T-helper 17 cell (primary cell): ENCODE data around the gene VPS37C. TPM values are rescaled to one million over a fixed set of nuclear protein-coding genes. Genes with fewer than 3 reads are reported as not detected.
"Not testable (repeated sequence)": the region's sequence is repeated elsewhere in the genome, so short reads cannot be mapped to it uniquely, and the experiment has no call there.

Source experiments
- ATAC-seq: fragments of 150-1000 bp; cut with Tn5 transposase; 2 replicates; pipeline ENCODE4 v1.10.0; 2021; ENCODE audit warnings: mild to moderate bottlenecking, moderate library complexity
- DNase-seq, 3 donors: peaks; one replicate each; pipeline versions ENCODE4 v3.0.0 to v3.0.0-alpha.2; 2020 to 2021
- H3K9me3 ChIP-seq: one replicate; pipeline ENCODE4 v1.7.0; 2013; ENCODE audit warnings: low read length, mild to moderate bottlenecking; ENCODE audit not compliant: control insufficient read depth, poor library complexity, severe bottlenecking
- H3K27ac Mint-ChIP-seq: one replicate; pipeline ENCODE4 v1.8.0; 2022; ENCODE audit warnings: mild to moderate bottlenecking, moderate library complexity, mixed read lengths
- H3K27me3 Mint-ChIP-seq: one replicate; pipeline ENCODE4 v1.8.0; 2022; ENCODE audit warnings: mixed read lengths
- H3K36me3 Mint-ChIP-seq: one replicate; pipeline ENCODE4 v1.8.0; 2022; ENCODE audit warnings: low read depth, mixed read lengths
- H3K4me1 Mint-ChIP-seq: one replicate; pipeline ENCODE4 v1.8.0; 2022; ENCODE audit warnings: mild to moderate bottlenecking, mixed read lengths
- H3K4me3 Mint-ChIP-seq: one replicate; pipeline ENCODE4 v1.8.0; 2022; ENCODE audit warnings: mild to moderate bottlenecking, moderate library complexity, mixed read lengths
- total RNA-seq, 4 donors: library from RNA in 2 of 4; stranded (reverse) in 2 of 4; gene quantifications; one replicate each; pipeline ENCODE4 v1.2.3 and lab custom pipeline; 2022 to 2026

The VPS37C gene
- total RNA-seq, 2 donors from 2014 or later, result 3.5 to 5.6 TPM

GRCh38 chr11:61170566-61170965 lies 9.3 kb upstream of the VPS37C start:
- ATAC-seq (no peak), DNase-seq (no peak)
- no peak overlapping the region for H3K27ac Mint-ChIP-seq
- no peaks in the 10 kb centered on the region for H3K9me3 ChIP-seq
- H3K4me1 Mint-ChIP-seq, result peaks cover 18% of the 10 kb centered on the region
- peaks cover 9% of the 10 kb centered on the region for H3K27me3 Mint-ChIP-seq
- no peaks in the 10 kb centered on the region for H3K36me3 Mint-ChIP-seq
- H3K4me3 Mint-ChIP-seq, result no peak overlapping the region

DNA sequence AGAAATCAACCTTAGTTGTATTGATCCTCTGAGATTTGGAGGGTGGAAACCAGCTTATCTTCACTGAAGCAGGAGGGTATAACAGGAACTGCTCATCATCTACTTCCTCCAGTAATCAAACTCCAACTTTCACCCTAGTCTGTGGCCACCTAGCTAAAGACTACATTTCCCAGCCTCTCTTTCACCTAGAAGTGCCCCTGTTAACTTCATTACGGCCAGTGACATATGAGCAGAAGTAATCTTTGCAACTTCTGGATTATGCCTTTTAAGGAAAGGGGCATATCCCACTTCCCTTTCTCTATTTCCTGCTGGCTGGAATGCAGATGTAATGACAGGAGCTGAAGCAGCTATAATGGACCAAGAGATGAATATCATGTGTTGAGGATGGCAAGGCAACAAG lies 7.6 kb upstream of the VPS37C start:
- ATAC-seq (no peak), DNase-seq (no peak)
- Mint-ChIP-seq H3K36me3 (no peaks in the 10 kb centered on the region), H3K27me3 (no peaks in the 10 kb centered on the region), H3K4me3 (no peak overlapping the region), H3K27ac (no peak overlapping the region), H3K4me1 (peaks cover 17% of the 10 kb centered on the region)
- H3K9me3 ChIP-seq, result no peaks in the 10 kb centered on the region

GRCh38 chr11:61168042-61168688 lies 6.9 kb upstream of the VPS37C start:
- H3K27ac Mint-ChIP-seq, result no peak overlapping the region
- H3K4me1 Mint-ChIP-seq, result peaks cover 17% of the 10 kb centered on the region
- no peaks in the 10 kb centered on the region for H3K36me3 Mint-ChIP-seq
- H3K4me3 Mint-ChIP-seq, result no peak overlapping the region
- no peaks in the 10 kb centered on the region for H3K27me3 Mint-ChIP-seq
- DNase-seq (no peak), ATAC-seq (no peak)
- H3K9me3 ChIP-seq, result no peaks in the 10 kb centered on the region

DNA sequence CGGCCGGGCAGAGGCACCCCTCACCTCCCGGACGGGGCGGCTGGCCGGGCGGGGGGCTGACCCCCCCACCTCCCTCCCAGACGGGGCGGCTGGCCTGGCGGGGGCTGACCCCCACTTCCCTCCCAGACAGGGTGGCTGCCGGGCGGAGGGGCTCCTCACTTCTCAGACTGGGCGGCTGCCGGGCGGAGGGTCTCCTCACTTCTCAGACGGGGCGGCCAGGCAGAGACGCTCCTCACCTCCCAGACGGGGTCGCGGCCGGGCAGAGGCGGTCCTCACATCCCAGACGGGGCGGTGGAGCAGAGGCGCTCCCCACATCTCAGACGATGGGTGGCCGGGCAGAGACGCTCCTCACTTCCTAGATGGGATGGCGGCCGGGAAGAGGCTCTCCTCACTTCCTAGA lies 5.1 kb upstream of the VPS37C start:
- not testable (repeated sequence) for DNase-seq, ATAC-seq, H3K9me3 ChIP-seq, H3K4me3 Mint-ChIP-seq, H3K27me3 Mint-ChIP-seq, H3K36me3 Mint-ChIP-seq, H3K27ac Mint-ChIP-seq
- H3K4me1 Mint-ChIP-seq, result peaks cover 12% of the 10 kb centered on the region

GRCh38 chr11:61165785-61166184 lies 4.6 kb upstream of the VPS37C start:
- H3K36me3 Mint-ChIP-seq, ATAC-seq, H3K4me3 Mint-ChIP-seq, H3K9me3 ChIP-seq, DNase-seq, H3K27me3 Mint-ChIP-seq: not testable (repeated sequence)
- Mint-ChIP-seq H3K27ac (peak overlapping the region; percentile 19), H3K4me1 (peaks cover 13% of the 10 kb centered on the region)

- ATAC-seq, result no peak
- no peaks in the 10 kb centered on the region for H3K9me3 ChIP-seq
- Mint-ChIP-seq H3K36me3 (no peaks in the 10 kb centered on the region), H3K27ac (peak overlapping the region; percentile 39), H3K4me3 (peak overlapping the region; percentile 52), H3K27me3 (no peaks in the 10 kb centered on the region), H3K4me1 (peaks cover 19% of the 10 kb centered on the region)
- no peak for DNase-seq
Observed at GRCh38 chr11:61164606-61165424, 3.6 kb upstream of the VPS37C start.

- Mint-ChIP-seq H3K4me3 (peak overlapping the region; percentile 52), H3K27ac (peak overlapping the region; percentile 39), H3K4me1 (peaks cover 20% of the 10 kb centered on the region), H3K27me3 (no peaks in the 10 kb centered on the region), H3K36me3 (no peaks in the 10 kb centered on the region)
- H3K9me3 ChIP-seq, result no peaks in the 10 kb centered on the region
- DNase-seq, result no peak
- ATAC-seq, result no peak
Observed at GRCh38 chr11:61163714-61164605, 2.7 kb upstream of the VPS37C start.

GRCh38 chr11:61163021-61163420 lies 1.8 kb upstream of the VPS37C start:
- ATAC-seq (no peak), DNase-seq (no peak)
- Mint-ChIP-seq H3K27me3 (no peaks in the 10 kb centered on the region), H3K27ac (no peak overlapping the region), H3K36me3 (no peaks in the 10 kb centered on the region), H3K4me1 (peaks cover 25% of the 10 kb centered on the region), H3K4me3 (no peak overlapping the region)
- H3K9me3 ChIP-seq, result no peaks in the 10 kb centered on the region

- H3K4me1 Mint-ChIP-seq, result peaks cover 26% of the 10 kb centered on the region
Observed at GRCh38 chr11:61162092-61162941, 1.1 kb upstream of the VPS37C start.

GRCh38 chr11:61160487-61161189 lies 588 bp downstream of the VPS37C start:
- Mint-ChIP-seq H3K36me3 (no peaks in the 10 kb centered on the region), H3K27me3 (no peaks in the 10 kb centered on the region), H3K4me1 (peaks cover 29% of the 10 kb centered on the region), H3K4me3 (peak overlapping the region; percentile 82), H3K27ac (peak overlapping the region; percentile 88)
- no peaks in the 10 kb centered on the region for H3K9me3 ChIP-seq
- ATAC-seq (no peak), DNase-seq (no peak)

More at GRCh38 chr11:61162092-61162941, 1.1 kb upstream of the VPS37C start:
- H3K36me3 Mint-ChIP-seq, result no peaks in the 10 kb centered on the region
- ATAC-seq (no peak), DNase-seq (no peak)
- H3K27me3 Mint-ChIP-seq, result no peaks in the 10 kb centered on the region
- H3K9me3 ChIP-seq, result no peaks in the 10 kb centered on the region
- peak overlapping the region; percentile 80 for H3K27ac Mint-ChIP-seq
- peak overlapping the region; percentile 89 for H3K4me3 Mint-ChIP-seq

- H3K27me3 Mint-ChIP-seq, result no peaks in the 10 kb centered on the region
- peaks cover 26% of the 10 kb centered on the region for H3K4me1 Mint-ChIP-seq
- peaks cover 6% of the 10 kb centered on the region for H3K36me3 Mint-ChIP-seq
- H3K27ac Mint-ChIP-seq, result peak overlapping the region; percentile 88
- no peak for DNase-seq
- no peak overlapping the region for H3K4me3 Mint-ChIP-seq
- ATAC-seq, result no peak
- peaks cover 3% of the 10 kb centered on the region for H3K9me3 ChIP-seq
Observed at GRCh38 chr11:61158691-61159381, 2.4 kb downstream of the VPS37C start.
